Measurements from ENCODE around the gene CNDP1.

- TF ChIP-seq TAF1 (IDR thresholded peaks at IDR 0.05; ENCODE audit: borderline replicate concordance, insufficient read depth, low read length) = no peak
- TF ChIP-seq POLR2AphosphoS5 (IDR thresholded peaks at IDR 0.05; ENCODE audit: low read depth, low read length) = no peak
- TF ChIP-seq SIN3A (IDR thresholded peaks at IDR 0.05; ENCODE audit: borderline replicate concordance, insufficient read depth, low read length) = no peak
- TF ChIP-seq FOXP2 (optimal IDR thresholded peaks at IDR 0.05; ENCODE audit: borderline replicate concordance, extremely low read depth, extremely low read length, insufficient read depth) = no peak
Measured at GRCh38 chr18:74622072-74622471, 87.8 kb downstream of the CNDP1 start.

All from PFSK-1 (cell line).